ENCODE data around the gene C1orf226. TPM values are rescaled to one million over a fixed set of nuclear protein-coding genes. Genes with fewer than 3 reads are reported as not detected.

The C1orf226 gene
- total RNA-seq, 1 donor from 2014 or later: 0.26 TPM

DNA sequence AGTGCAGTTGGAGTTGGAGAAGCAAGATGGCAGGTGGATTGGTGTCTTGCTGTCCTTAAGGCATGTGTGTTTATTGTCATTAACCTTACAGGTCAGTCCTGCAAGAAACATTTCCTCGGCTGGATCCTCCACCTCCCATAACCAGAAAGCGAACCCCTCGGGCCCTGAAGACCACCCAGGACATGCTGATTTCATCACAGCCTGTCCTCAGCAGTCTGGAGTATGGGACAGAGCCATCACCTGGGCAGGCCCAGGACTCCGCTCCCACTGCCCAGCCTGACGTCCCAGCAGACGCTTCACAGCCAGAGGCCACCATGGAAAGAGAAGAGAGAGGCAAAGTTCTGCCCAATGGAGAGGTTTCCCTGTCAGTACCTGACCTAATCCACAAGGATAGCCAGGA is 1.6 kb downstream of the C1orf226 start:
- Histone ChIP-seq H3K4me3 (ENCODE audit: low read depth, low read length) (no peak overlapping the region), H3K36me3 (ENCODE audit: control insufficient read depth, insufficient read depth, low read length) (no peaks in the 10 kb centered on the region), H3K27me3 (ENCODE audit: control insufficient read depth, insufficient read depth, low read length) (no peaks in the 10 kb centered on the region)
- FAIRE-seq (no peak), DNase-seq (ENCODE audit: low read depth) (no peak)
- TF ChIP-seq CTCF (IDR thresholded peaks at IDR 0.05; ENCODE audit: insufficient read depth, low read length, severe bottlenecking): no peak

- no peak for TF ChIP-seq CTCF (IDR thresholded peaks at IDR 0.05; ENCODE audit: insufficient read depth, low read length, severe bottlenecking)
- H3K36me3 ChIP-seq (ENCODE audit: control insufficient read depth, insufficient read depth, low read length): no peaks in the 10 kb centered on the region
- H3K27me3 ChIP-seq (ENCODE audit: control insufficient read depth, insufficient read depth, low read length): no peaks in the 10 kb centered on the region
- no peak for FAIRE-seq
- no peak for DNase-seq (ENCODE audit: low read depth)
- no peak overlapping the region for H3K4me3 ChIP-seq (ENCODE audit: low read depth, low read length)
These were observed 2.0 kb downstream of the C1orf226 start for GRCh38 chr1:162383516-162383915.

DNA sequence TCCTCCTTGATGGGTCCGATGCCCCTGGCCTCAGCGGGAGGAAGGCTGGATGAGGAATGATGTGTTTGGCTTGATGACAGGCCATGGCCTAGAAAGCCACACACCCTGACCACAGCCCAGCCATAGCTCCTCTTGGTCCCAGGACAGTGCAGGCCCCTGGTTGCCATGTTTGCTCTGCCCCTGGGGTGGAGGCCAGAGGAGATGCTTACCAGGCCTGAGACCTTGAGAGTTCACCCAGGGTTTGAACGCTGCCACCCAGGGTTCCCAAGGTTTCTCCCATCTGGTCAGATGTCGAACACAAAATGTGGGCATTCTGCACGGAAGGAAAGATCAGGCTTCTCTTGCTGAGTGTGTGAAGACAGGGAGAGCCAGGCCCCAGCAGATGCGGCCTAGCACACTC is 2.6 kb downstream of the C1orf226 start:
- Histone ChIP-seq H3K4me3 (ENCODE audit: low read depth, low read length) (no peak overlapping the region), H3K27me3 (ENCODE audit: control insufficient read depth, insufficient read depth, low read length) (no peaks in the 10 kb centered on the region), H3K36me3 (ENCODE audit: control insufficient read depth, insufficient read depth, low read length) (no peaks in the 10 kb centered on the region)
- TF ChIP-seq CTCF (IDR thresholded peaks at IDR 0.05; ENCODE audit: insufficient read depth, low read length, severe bottlenecking): no peak
- no peak for FAIRE-seq
- DNase-seq (ENCODE audit: low read depth): no peak

DNA sequence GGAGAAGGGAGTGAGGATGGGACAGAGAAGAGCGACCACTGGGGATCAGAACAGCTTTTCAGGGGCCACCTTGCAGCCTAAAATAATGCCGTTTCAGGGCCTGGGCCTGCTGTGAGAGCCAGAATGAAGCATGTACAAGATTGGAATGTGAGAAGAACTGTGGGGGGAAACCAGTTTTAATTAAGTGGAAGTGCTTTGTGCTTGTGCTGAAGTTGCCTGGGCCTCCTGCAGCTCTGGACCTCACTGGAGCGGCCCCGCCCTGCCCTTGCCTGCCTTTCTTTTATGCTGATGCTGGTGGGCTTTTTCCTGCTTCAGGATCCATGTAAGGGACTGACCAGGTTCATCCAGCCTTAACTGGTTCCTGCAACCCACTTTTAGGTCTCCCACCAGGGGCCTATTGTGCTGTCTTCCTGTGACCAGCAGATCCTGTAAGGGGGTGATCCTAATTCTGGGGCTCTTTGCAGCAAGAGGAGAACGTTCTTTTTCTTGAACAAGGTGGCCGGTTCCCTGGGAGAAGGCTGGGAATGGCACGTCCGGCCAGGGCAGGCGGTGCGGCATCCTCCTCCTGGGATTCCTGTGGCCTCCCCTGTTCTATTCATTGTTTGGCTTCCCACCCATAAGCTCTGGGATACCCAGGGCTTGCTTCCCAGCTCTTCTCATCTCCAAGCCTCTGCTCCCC is 3.2 kb downstream of the C1orf226 start:
- FAIRE-seq (no peak), DNase-seq (ENCODE audit: low read depth) (no peak)
- no peak overlapping the region for H3K4me3 ChIP-seq (ENCODE audit: low read depth, low read length)
- no peak for TF ChIP-seq CTCF (IDR thresholded peaks at IDR 0.05; ENCODE audit: insufficient read depth, low read length, severe bottlenecking)
- H3K27me3 ChIP-seq (ENCODE audit: control insufficient read depth, insufficient read depth, low read length): no peaks in the 10 kb centered on the region
- no peaks in the 10 kb centered on the region for H3K36me3 ChIP-seq (ENCODE audit: control insufficient read depth, insufficient read depth, low read length)

- FAIRE-seq: no peak
- no peaks in the 10 kb centered on the region for H3K27me3 ChIP-seq (ENCODE audit: control insufficient read depth, insufficient read depth, low read length)
- no peak overlapping the region for H3K4me3 ChIP-seq (ENCODE audit: low read depth, low read length)
- TF ChIP-seq CTCF (IDR thresholded peaks at IDR 0.05; ENCODE audit: insufficient read depth, low read length, severe bottlenecking): no peak
- no peaks in the 10 kb centered on the region for H3K36me3 ChIP-seq (ENCODE audit: control insufficient read depth, insufficient read depth, low read length)
- DNase-seq (ENCODE audit: low read depth): no peak
These were observed 3.7 kb downstream of the C1orf226 start for GRCh38 chr1:162385280-162385623.

GRCh38 chr1:162385702-162386101 is 4.2 kb downstream of the C1orf226 start:
- no peak for DNase-seq (ENCODE audit: low read depth)
- Histone ChIP-seq H3K27me3 (ENCODE audit: control insufficient read depth, insufficient read depth, low read length) (no peaks in the 10 kb centered on the region), H3K4me3 (ENCODE audit: low read depth, low read length) (no peak overlapping the region), H3K36me3 (ENCODE audit: control insufficient read depth, insufficient read depth, low read length) (no peaks in the 10 kb centered on the region)
- no peak for TF ChIP-seq CTCF (IDR thresholded peaks at IDR 0.05; ENCODE audit: insufficient read depth, low read length, severe bottlenecking)
- no peak for FAIRE-seq
